Testis (tissue), 3 donors: ENCODE measurements around the gene SLC2A6. TPM values are rescaled to one million over a fixed set of nuclear protein-coding genes. Genes with fewer than 3 reads are reported as not detected.

Experiments
- DNase-seq: peaks from one replicate; pipeline ENCODE4 v3.0.0-alpha.2; 2019
- H3K27ac ChIP-seq, 2 donors: fragments of 200-600 bp; sonication (generic); one replicate each; pipeline ENCODE4 v1.5.1; 2019
- H3K27me3 ChIP-seq: fragments of 200-600 bp; sonication (generic); one replicate; pipeline ENCODE4 v1.5.1; 2019
- H3K36me3 ChIP-seq: fragments of 200-600 bp; sonication (generic); one replicate; pipeline ENCODE4 v1.5.1; 2017; ENCODE audit warnings: low read depth; ENCODE audit errors: missing control alignments
- H3K4me1 ChIP-seq: fragments of 200-600 bp; sonication (generic); one replicate; pipeline ENCODE4 v1.5.1; 2019
- H3K4me3 ChIP-seq, 2 donors: fragments of 200-600 bp; sonication (generic); one replicate each; pipeline ENCODE4 v1.5.1; 2017 to 2019
- H3K9me3 ChIP-seq: fragments of 200-600 bp; sonication (generic); one replicate; pipeline ENCODE4 v1.5.1; 2017
- POLR2A ChIP-seq: fragments of 450-650 bp; IDR thresholded peaks from one replicate; pipeline ENCODE4 v1.6.1; 2017; ENCODE audit warnings: antibody characterized with exemption, mild to moderate bottlenecking, moderate library complexity
- WGBS, 2 donors: methylation state at CpG; one replicate each; pipeline ENCODE4 v1.1.5; 2018; 5-methylcytosine and 5-hydroxymethylcytosine counted together
- intact Hi-C: fragments of 100-400 bp; cut with DNase I; formaldehyde crosslinking; loops from one replicate; pipeline ENCODE4 v1.15.1; 2023; ENCODE audit warnings: low total_unique reads
- polyA plus RNA-seq: library from polyadenylated mRNA; stranded (reverse); fragments of 350-450 nt; fragmentation: Illumina TruSeq; extraction: RNeasy Lipid Tissue Mini Kit (QIAGEN cat#74804); gene quantifications from one replicate; pipeline ENCODE4 v1.2.3, GENCODE V29; 2014; ENCODE audit warnings: low read depth, low replicate concordance; ENCODE audit not compliant: insufficient read depth
- total RNA-seq, 2 donors: library from RNA; depleted of rRNA; stranded (reverse); fragments of >200 nt; gene quantifications; one replicate each; pipeline ENCODE4 v1.2.3, GENCODE V29; 2016
- TF ChIP-seq, protein P1 (sequence below), 3 experiments: fragments of 450-650 bp in 2 of 3; fragments of 200-600 bp in 1 of 3; sonication (generic) in 1 of 3; IDR thresholded peaks; one replicate each; pipeline ENCODE4 v1.5.1; 2016 to 2019; ENCODE audit warnings: antibody characterized with exemption in 3 of 3, mild to moderate bottlenecking in 2 of 3, moderate library complexity in 1 of 3

Gene SLC2A6
- total and polyA plus RNA-seq, 3 donors from 2014 or later, result 2.6 to 3.5 (median 2.9) TPM

DNA sequence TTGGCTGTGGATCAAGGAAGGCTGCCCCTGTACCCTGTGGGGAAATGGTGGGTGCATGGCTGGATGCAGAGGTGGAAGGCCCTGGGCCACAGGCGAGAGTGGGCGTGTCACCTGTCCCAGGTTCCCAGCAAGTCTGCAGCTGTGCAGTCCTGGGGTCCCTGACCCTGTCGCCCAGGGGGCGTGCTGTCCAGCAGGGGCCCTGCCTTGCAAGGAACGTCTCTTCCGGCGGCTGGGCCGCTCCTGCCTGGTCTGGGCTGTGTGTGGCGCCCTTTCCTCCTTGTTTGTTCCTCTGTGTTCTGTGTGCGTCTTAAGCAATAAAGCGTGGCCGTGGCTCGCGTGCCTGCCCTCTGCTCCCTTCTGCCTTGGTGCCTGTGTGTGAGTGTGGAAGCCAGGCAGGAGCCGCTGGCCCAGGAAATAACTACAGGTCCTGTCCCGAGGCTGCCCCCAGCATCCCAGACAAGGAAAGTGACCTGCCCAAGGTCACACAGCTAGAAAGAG is 8.4 kb downstream of the SLC2A6 start:
- DNase-seq, result no peak
- Histone ChIP-seq H3K9me3 (no peaks in the 10 kb centered on the region), H3K27ac (no peak overlapping the region), H3K4me1 (no peaks in the 10 kb centered on the region), H3K36me3 (no peaks in the 10 kb centered on the region), H3K4me3 (no peak overlapping the region), H3K27me3 (no peaks in the 10 kb centered on the region)
- intact Hi-C loops, result no loop called here
- WGBS, 2 donors, result 81 to 90% methylated on average over 13 to 16 of the region's 16 CpGs
- no peak for TF ChIP-seq POLR2A
- TF ChIP-seq, protein P1, sequence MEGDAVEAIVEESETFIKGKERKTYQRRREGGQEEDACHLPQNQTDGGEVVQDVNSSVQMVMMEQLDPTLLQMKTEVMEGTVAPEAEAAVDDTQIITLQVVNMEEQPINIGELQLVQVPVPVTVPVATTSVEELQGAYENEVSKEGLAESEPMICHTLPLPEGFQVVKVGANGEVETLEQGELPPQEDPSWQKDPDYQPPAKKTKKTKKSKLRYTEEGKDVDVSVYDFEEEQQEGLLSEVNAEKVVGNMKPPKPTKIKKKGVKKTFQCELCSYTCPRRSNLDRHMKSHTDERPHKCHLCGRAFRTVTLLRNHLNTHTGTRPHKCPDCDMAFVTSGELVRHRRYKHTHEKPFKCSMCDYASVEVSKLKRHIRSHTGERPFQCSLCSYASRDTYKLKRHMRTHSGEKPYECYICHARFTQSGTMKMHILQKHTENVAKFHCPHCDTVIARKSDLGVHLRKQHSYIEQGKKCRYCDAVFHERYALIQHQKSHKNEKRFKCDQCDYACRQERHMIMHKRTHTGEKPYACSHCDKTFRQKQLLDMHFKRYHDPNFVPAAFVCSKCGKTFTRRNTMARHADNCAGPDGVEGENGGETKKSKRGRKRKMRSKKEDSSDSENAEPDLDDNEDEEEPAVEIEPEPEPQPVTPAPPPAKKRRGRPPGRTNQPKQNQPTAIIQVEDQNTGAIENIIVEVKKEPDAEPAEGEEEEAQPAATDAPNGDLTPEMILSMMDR (IDR thresholded peaks at IDR 0.05), result no peak

DNA sequence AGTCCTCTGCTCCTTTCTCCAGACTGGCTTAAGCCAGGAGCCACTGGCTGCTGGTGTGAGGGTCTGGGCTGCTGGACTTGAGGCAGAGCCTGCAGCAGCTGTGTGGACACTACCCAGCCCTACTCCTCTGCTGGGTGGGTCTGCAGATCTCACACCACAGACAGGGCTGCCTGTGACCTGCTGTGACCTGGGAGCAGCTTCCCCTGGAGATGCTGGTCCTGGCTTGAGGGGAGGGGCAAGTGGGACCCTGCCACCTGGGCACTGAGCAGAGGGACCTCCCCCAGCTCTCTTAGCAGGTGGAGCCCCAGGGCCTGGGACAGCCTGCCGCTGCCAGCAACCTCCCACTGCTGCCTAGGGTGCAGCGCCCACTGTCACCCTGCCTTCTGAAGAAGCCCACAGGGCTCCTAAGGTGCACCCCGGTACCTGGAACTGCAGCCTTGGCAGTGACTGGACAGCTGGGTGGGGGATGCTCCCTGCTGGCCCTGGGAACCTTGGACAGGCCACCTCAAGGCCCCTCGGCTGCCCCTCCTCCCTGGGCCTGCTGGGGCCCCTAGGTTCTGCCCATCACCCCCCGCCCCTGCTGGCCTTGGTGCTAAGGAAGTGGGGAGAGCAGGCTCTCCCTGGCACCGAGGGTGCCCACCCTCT is 10.0 kb downstream of the SLC2A6 start:
- WGBS, 2 donors, result 86 to 87% methylated on average over 1 to 4 of the region's 6 CpGs
- intact Hi-C loops, result no loop called here
- no peak for DNase-seq
- H3K36me3 ChIP-seq, result no peaks in the 10 kb centered on the region
- H3K27me3 ChIP-seq, result no peaks in the 10 kb centered on the region
- H3K4me3 ChIP-seq, result no peak overlapping the region
- no peak overlapping the region for H3K27ac ChIP-seq
- H3K9me3 ChIP-seq, result no peaks in the 10 kb centered on the region
- no peaks in the 10 kb centered on the region for H3K4me1 ChIP-seq
- TF ChIP-seq, protein P1 (IDR thresholded peaks at IDR 0.05), result no peak
- TF ChIP-seq POLR2A, result no peak

DNA sequence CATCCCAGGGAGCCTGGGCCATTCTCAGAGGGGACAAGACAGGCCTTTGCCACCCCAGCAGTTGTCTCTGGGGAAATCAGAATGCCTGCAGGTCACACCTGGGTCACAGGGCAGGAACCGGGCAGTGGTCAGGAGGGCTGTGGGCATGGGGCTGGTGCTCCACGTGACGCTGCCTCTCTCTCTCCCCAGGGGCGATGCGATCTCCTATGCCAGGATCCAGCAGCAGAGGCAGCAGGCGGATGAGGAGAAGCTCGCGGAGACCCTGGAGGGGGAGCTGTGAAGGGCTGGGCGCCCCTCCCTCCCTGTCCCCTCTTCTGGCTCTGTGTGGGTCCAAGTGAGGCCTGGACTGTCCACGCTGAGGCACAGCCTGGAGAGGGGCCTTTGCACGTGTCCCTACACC is 10.5 kb downstream of the SLC2A6 start:
- 83 to 96% methylated on average over 5 to 8 of the region's 11 CpGs for WGBS, 2 donors

DNA sequence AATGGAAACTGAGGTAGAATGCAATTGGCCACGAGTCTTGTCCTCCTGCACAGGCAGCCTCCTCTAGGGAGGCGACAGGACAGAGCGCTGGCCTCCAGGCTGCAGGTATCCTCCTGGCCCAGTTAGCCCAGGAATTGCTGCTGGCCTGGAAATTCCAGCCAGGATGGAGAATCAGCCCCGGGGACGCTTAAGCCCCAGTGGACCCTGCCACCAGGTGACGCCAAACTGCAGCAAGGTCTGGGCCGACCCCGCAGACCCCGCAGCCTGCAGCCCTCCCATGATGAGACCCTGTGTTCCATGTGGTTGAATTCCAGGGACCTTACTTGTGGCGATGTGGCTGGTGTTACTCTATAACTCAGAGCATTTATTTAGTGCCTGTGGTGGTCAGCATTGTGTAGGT is 11.8 kb downstream of the SLC2A6 start:
- Histone ChIP-seq H3K27me3 (no peaks in the 10 kb centered on the region), H3K27ac (no peak overlapping the region), H3K4me3 (no peak overlapping the region), H3K4me1 (no peaks in the 10 kb centered on the region), H3K36me3 (no peaks in the 10 kb centered on the region), H3K9me3 (no peaks in the 10 kb centered on the region)
- 86 to 87% methylated on average over 4 to 10 of the region's 10 CpGs for WGBS, 2 donors
- intact Hi-C loops, result no loop called here
- TF ChIP-seq, protein P1 (IDR thresholded peaks at IDR 0.05), result no peak
- no peak for TF ChIP-seq POLR2A
- no peak for DNase-seq

More for the DNA sequence above, 10.5 kb downstream of the SLC2A6 start:
- TF ChIP-seq POLR2A, result no peak
- TF ChIP-seq, protein P1 (IDR thresholded peaks at IDR 0.05), result no peak
- Histone ChIP-seq H3K4me3 (no peak overlapping the region), H3K9me3 (no peaks in the 10 kb centered on the region), H3K4me1 (no peaks in the 10 kb centered on the region), H3K27ac (no peak overlapping the region), H3K36me3 (no peaks in the 10 kb centered on the region), H3K27me3 (no peaks in the 10 kb centered on the region)
- no peak for DNase-seq
- intact Hi-C loops, result no loop called here

DNA sequence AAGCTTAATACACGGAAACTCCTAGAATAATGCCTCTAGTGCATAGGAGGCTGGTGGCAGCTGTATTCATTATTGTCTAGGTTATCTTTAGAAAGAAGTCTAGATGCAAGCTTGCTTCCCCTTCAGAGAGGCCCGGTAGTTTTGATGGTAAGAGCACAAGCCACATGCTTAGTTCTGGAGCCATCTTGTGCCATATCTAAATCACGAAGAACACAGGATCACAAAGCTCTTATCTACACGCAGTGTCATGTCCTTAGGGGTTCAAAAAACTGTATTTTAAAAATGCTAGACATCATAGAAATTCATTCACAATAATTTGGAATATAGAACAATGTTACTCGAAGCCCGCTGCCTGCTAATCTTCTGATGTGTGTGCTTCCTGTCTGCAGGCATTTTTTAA is 12.9 kb downstream of the SLC2A6 start:
- Histone ChIP-seq H3K36me3 (no peaks in the 10 kb centered on the region), H3K4me1 (peaks cover 1% of the 10 kb centered on the region), H3K4me3 (no peak overlapping the region), H3K9me3 (no peaks in the 10 kb centered on the region), H3K27me3 (no peaks in the 10 kb centered on the region), H3K27ac (no peak overlapping the region)
- intact Hi-C loops, result no loop called here
- 85 to 86% methylated on average over 6 of the region's 6 CpGs for WGBS, 2 donors
- no peak for DNase-seq
- TF ChIP-seq, protein P1 (IDR thresholded peaks at IDR 0.05), result no peak
- TF ChIP-seq POLR2A, result no peak
